HK-2 (cell line): ENCODE results near the gene MAP7.
"Not testable (repeated sequence)": the region's sequence is repeated elsewhere in the genome, so short reads cannot be mapped to it uniquely, and the experiment has no call there.

ENCODE experiments used
- DNase-seq: peaks from one replicate; pipeline ENCODE4 v3.0.0-alpha.2; 2018; ENCODE audit not compliant: unreplicated experiment

MAP7 gene

DNA sequence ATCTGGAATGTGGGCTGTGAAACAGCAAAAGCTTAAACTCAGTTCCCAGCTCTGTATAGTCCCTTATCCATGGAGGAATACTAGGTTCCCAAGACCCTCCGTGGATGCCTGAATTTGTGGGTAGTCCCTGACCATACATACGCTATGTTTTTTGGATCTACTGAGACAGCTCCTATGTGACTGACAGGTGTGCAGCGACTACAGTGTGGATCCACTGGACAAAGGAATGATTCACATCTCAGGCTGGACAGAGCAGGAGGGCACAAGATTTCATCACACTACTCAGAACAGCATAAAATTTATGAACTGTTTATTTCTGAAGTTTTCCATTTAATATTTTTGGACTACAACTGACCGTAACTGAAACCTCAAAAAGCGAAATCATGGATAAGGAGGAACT, 125.3 kb downstream of the MAP7 start:
- DNase-seq: no peak

DNA sequence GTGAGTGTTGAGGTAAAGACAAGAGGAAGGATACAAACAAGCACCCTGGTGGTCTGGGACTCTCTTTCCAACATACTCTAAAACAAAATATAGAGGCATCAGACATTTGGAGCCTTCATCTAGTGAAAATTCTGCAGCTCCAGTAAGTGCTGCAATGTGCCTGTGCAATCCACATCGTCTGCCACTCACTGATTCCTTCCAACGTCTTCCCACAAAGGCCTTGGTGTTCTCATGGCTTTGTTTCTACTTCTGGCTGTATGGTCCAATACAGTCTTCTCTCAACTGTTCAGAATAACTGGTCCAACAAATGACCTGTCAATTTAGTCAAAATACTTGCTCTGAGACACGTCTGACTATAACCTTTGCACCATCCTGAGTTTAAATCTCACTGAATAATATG, 125.8 kb downstream of the MAP7 start:
- DNase-seq: no peak

DNA sequence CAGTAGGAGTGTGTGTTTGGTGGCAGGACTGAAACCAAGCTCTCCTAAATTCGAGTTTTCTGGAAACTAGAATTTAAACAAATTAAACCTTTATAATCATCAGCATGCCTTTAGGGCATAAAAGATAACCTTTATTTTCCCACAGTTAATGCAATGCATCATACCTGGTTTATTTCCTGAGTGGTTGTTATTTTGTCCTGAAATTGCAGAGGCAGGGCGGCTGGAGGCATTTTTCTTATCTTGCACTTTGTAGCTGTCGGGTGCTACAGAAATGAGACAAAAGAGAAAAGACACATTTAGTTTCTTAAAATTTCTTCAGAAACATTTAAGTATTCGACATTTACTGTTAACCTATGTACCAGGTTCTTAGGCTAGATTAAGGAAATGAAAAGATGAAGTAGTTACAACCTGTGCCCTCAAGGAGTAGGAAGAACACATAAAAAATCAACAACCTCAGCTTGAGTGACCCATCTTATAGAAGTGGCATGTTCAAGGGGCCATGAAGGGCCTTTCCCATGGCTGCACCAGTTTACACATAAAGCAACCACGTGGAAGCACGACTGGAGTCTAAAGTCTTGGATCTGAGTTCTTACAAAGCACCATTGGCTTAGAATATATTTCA, 128.6 kb downstream of the MAP7 start:
- no peak for DNase-seq

DNA sequence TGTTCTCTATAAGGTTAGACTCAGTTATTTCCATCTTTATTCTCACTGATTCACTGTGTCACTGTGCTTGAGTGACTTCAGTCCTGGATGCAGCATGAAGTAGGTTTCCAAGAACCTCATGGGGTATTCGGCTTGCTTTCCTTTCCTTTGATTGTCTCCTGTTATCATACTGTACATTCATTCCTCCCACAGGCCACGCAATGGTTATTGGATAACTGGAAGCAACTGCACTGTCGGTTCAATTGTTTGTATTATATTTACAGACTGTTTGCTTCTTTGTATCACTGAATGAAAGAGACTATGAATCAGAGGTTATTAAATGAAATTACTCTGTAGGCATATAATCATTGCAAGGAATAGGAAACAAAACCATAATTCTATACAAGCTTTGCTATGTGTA, 129.4 kb downstream of the MAP7 start:
- DNase-seq: no peak

DNA sequence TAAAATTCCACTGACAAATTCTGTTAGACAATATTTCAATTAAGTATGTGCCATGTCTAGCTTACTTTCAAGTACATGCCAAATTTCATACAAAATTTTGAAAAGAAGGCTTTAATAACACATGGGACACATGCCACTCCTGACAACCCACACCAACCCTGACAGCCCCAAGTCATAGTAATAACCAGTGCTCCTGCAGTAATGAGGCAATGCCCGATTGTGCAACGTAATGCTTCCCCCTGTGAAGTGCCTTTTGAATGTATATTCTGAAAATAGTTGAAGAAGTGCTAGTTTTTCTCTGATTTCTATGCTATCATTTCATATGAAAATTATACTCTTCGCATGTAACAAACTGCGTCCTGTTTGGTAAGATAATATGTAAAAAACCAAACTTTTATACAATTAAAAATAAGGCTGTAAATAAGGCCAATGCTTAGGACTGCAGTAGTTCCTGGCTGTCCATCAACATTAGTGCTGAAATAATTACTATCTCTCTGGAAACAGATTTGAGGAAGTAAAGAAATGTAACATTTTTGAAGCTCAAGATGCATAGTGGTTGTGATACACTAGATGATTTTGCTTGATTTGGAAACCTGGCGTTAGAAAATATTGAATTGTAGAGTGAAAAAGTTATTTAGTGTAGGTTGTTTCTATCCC, 134.7 kb downstream of the MAP7 start:
- DNase-seq: no peak

DNA sequence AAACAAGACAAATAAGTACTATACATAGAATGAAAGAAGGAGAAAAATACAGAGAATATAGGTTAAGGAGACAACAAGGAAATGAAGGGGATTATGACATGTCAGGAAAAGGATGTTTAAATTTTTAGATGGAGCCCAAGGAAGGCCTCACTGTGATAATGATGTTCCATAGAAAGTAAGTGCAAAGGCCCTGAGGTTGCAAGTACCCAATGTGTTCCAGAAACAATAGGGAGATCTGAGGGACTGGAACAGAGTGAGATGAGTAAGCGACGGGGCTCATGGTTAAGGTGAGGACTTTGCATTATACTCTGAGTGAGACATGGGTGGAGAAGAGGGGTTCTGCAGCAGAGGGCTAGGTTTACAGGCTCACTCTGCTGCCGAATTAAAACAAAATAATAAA, 137.8 kb downstream of the MAP7 start:
- no peak for DNase-seq

DNA sequence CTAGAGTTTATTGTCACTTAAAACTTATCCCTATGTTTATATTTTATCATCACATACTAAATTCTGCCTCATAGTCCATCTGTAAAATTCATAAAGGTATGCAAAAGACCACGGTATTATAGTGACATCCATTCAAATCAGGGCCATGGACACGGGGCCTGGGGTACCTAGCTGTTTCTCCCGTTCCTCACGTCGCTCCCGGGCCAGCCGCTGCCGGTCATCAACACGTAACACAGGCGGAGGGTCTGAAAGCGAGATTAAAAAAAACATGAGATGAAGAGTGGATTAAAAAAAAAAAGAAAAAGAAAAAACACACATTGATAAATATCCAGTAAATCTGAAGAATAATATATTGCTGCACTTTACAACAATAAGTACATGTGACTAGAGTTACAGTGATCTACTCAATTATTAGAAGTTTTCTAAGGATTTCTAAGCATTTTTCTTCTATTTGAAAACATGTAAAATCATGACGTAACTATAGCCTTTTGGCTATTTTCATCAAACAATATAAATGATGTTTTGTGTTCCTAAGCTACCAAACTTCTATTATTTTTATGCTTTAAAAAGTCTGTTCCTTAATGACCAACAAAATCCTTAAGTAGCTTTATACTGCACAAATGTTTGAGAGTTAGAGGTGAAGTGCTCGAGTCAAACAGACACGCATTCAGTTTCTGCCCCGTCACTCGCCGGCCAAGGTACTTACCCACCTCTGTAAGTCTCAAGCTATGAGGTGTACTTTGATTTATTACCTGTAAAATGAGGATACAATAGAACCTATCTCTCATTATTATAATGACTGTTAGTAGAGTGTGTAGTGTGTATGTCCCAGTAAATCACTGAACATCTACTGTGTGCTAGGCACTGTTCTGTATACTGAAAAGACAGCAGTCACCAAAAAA, 138.5 kb downstream of the MAP7 start:
- DNase-seq: no peak

DNA sequence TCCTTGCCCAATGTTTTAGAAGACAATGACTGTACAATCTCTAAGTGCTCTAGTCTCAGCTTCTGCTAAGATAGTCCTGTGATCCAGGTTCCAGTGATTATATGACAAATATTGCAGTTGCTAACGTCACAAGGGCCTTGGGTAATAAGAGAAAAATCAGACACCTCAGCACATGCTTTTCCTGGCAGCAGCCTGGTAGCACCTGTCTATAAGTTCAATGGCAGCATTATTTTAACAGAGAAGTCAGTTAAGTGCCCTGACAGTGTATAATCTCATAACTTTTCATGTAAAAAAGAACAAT, 139.2 kb downstream of the MAP7 start:
- no peak for DNase-seq

DNA sequence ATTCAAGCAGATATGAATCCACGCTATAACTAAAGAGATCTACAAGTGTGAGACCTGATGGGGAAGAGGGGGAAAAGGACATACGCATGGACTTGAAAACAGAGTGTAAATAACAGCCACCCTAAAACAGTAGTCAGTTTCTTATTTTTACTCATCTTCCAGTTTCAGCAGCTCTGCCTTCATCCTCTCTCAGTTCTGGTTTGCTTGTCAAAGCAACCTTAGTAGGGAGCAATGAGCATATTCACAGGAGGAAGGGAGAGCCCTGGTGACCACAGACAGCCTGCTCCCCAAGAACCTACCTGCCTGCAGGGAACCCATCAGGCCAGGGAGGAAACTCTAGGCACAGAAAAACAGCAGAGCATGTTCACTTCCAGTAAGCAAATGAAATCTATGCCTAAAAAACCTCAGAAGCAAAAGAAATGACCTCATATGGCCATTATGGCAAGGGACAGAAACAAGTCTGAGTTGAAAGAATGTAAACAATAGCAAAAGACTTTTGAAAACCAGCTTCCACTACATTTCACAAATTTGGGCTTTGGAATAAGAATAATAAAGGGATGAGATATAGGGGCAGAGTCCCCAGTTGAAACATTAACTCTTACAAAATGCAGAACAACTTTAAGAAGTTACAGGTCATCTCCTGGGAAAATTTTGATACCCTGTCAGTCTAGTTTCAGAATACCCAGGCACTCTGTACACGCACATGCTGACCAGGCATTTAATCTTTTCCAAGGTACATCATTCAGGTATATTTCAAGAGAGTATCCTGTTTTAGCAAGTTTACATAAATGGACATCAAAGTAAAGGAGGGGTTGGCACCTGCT, 139.8 kb downstream of the MAP7 start:
- DNase-seq: no peak

DNA sequence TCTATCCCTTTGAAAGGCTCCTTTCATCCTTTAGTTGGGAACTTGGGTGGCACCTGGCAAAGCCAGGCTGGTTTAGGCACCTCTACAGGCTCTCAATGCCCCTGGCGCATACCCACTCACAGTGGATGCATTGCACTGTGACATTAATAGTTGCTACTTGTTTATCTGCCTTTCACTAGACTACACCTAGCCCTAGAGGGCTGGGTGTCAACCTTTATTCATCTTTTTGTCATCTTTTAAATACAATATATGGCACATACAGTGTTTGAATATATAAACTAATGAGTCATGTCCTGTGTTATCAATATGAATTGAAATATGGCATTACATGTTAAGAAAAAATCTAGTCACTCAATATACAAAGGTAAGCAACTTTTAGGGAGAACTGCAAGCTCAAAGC, 140.6 kb downstream of the MAP7 start:
- no peak for DNase-seq

DNA sequence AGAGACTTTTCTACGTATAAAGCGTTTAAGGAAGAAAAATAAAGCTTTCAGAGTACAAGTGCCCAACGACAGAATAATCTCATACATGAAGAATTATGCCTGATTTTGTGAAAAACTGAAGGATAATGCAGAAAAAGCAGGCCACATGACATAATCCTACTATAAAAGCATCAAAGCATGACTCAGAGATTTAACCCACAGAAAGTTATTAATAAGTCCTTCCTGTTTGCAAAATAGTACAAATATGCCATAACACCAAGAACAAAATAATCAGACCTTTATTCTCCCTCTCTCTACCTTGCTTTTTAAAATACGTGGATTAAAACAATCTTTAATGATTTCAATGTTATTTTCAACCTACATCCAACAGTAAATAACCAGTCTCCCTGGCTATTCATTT, 142.0 kb downstream of the MAP7 start:
- no peak for DNase-seq

DNA sequence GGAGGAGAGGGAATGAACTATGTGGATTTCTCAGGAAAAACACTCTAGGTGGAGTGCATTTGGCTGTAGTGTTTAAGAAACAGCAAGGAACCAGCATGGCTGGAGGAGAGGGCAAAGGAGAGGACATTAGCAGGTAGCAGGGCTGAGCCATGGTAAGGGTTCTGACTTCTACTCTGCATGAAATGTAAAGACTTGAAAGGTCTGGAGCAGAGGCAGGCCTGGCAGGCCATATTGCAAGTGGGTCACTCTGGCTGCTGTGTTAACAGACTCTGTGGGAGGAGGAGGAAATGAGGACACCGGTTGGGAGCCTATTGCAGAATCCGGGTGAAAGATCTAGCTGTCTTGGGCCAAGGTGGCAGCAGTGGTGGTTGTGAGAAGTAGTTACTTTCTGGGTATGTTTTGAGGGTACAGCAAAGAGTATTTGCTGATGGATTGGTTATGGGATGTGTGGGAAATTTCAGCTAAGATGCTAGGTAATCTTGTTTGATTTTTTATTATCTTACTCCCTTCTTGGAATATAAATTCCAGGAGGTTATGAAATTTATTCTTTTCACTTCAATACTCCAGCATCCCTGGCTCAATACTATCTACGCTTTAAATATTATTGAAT, 144.7 kb downstream of the MAP7 start:
- no peak for DNase-seq

DNA sequence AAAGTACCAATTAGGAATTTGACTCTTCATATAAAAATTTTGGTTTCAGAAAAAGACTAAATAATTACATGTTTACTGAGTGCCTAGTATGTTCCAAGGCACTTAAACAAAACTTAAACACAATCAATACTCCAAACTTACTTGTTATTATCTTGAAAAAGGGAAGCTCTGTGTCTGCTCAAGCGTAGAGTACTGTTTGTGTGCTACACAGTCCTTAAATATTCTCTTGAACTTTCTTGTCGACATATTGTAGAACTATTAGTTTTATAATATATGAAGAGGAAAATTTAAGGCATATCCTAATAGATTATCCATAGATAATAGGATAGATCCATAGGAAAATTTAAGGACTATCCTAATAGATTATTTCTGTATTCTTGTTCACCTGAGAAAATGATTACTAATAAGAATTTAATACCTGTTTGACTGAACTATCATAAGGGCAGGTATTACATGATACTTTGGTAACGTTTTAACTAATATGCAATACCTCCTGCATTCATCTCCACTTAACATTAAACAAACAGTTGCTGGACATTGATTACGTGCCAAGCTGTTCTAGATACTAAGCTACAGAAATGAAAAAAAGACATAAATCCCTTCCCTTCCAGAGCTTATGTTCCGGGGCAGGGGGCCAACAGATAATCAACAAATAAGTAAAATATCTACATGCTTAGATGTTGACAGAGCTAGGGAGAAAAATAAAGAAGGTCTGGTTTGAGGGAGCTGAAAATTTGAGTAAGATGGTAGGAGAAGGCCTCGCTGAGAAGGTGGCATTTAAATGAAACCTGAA, 145.4 kb downstream of the MAP7 start:
- DNase-seq: no peak

DNA sequence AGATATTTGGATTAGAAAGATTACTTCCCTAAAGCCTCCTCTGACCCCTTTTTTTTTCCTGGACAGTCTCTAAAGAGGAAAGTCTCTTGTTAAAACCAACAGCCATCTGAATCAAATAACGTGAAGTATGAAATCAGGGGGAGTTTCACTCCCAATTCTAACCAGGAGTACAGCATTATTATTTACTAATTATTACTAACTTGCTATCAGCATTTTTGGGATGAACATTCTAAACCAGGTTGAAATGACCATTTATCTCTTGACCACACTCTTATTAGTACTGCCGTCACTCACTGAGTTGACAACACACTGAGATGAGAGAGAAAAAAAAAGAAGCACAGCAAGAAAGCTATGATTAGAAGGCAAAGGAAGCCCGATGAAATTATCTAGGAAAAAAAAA, 146.2 kb downstream of the MAP7 start:
- no peak for DNase-seq

DNA sequence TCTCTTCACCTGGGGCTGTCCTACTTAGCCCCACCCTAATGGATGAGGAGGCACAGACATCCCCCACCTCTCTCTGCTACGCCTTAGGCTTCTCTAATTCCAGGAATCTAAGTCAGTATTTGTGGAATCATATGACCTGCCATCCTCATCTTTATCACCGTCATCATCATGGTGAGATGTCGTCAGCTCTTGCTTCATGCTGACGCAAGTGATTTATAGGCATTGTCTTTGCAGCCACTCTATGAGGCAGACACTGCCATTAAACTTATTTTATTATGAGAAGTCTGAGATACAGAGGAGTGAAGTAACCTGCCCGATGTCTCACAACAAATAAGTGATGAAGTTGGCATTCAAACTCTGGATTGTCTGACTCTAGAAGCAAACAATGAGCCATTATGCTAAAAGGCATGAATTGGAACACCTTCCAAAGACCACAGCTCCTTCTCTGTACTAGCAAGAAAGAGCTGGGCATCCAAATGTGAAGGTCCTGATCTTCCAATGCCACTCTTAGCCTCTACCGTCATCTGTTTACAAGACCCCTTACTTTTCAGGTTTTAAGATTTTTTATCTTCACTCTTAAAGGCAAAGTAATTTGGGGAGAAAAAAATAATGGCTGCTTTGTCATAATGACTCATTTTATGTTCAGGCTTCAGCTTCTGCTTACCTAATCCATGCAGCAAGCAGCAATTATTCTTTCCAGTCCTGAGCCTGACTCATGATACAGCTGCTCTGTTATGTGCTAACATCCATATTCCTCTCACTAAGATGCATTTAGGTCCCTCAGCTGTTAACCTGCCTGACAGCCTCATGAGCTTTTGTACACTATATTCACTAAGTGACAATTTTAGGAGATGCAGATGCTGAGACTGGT, 146.9 kb downstream of the MAP7 start:
- peak; percentile 6 for DNase-seq

DNA sequence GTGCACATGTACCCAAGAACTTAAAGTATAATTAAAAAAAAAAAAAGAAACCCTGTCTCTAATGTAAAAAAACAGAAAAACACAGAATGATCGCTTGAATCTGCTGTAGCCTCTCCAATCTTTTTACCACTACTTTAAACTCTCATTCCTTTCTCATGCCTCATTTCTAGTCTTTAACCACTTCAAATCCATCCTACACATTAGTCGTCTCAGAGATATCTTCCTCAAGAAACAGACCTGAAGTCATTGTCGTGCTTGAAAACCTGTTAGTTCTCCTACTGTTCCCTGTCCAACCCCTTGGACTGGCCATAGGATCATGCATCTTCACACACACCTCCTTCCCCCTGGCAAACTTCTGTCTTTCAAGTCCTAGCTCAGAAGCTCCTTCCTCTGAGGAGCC, 148.5 kb downstream of the MAP7 start:
- no peak for DNase-seq

DNA sequence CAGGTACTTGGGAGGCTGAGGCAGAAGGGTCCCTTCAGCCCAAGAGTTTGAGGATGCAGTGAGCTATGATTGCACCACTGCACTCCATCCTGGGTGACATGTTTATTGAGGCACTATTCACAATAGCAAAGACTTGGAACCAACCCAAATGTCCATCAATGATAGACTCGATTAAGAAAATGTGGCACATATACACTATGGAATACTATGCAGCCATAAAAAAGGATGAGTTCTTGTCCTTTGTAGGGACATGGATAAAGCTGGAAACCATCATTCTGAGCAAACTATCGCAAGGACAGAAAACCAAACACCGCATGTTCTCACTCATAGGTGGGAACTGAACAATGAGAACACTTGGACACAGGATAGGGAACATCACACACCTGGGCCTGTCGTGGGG, 149.0 kb downstream of the MAP7 start:
- not testable (repeated sequence) for DNase-seq

DNA sequence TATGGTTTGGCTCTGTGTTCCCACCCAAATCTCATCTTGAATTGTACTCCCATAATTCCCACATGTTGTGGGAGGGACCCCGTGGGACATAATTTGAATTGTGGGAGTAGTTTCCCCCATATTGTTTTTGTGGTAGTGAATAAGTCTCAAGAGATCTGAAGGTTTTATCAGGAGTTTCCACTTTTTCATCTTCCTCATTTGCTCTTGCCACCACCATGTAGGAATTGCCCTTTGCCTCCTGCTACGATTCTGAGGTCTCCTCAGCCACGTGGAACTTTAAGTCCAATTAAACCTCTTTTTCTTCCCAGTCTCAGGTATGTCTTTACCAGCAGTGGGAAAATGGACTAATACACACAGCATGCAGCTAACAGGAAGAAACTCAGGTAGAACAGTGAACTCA, 151.8 kb downstream of the MAP7 start:
- DNase-seq: no peak

DNA sequence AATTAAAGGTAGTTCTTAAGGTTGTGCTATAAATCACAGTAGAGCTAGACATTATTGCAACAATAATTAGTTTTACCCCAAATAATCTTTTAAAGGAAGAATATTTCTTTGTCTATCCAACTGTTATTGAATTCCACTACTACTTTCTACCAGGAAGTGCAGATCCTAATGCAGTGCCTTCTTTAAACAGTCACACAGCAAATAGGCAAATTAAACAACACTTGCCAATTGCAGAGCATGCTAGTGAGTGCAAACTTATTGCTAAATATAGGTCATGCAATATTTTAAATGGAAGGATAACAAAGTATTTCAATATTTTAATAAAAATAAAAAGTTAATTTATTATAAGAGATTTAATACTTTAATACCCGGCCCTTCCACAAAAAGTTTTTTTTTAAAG, 153.3 kb downstream of the MAP7 start:
- DNase-seq: no peak

DNA sequence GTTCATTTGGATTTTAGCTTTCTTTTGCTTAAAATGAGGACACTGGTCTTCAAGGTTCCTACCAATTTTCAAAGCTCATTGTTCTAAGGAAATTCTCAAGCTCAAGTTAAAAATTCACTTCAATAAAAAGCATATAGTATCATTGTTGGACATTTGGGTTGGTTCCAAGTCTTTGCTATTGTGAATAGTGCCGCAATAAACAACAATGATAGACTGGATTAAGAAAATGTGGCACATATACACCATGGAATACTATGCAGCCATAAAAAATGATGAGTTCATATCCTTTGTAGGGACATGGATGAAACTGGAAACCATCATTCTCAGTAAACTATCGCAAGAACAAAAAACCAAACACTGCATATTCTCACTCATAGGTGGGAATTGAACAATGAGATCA, 159.3 kb downstream of the MAP7 start:
- DNase-seq: not testable (repeated sequence)
